Hepatocyte (in vitro differentiated cells): ENCODE data around the gene PLCG1.

Experiments
- CTCF ChIP-seq: fragments of 200-600 bp; sonication (generic); IDR thresholded peaks from 2 replicates; pipeline ENCODE4 v1.5.1; 2016; ENCODE audit warnings: antibody characterized with exemption, mild to moderate bottlenecking; ENCODE audit not compliant: poor library complexity
- EZH2 ChIP-seq: fragments of 200-600 bp; sonication (generic); IDR thresholded peaks from 2 replicates; pipeline ENCODE4 v1.6.1; 2016; ENCODE audit warnings: antibody characterized with exemption, mild to moderate bottlenecking, borderline replicate concordance
- EZH2phosphoT487 ChIP-seq: fragments of 200-600 bp; sonication (generic); IDR thresholded peaks from one replicate; pipeline ENCODE4 v1.6.1; 2018; ENCODE audit warnings: antibody characterized with exemption, mild to moderate bottlenecking, low read depth, moderate library complexity; ENCODE audit not compliant: unreplicated experiment, severe bottlenecking

GRCh38 chr20:41143354-41143753 is 6.0 kb downstream of the PLCG1 start:
- TF ChIP-seq CTCF (no peak), EZH2phosphoT487 (no peak), EZH2 (no peak)
